Loucy (cell line): Measurements from ENCODE around the gene SLCO4A1.

Experiments
- EZH2phosphoT487 ChIP-seq: fragments of 200-600 bp; IDR thresholded peaks from 2 replicates; pipeline ENCODE4 v1.6.1; 2018; ENCODE audit warnings: antibody characterized with exemption, mild to moderate bottlenecking, moderate library complexity, borderline replicate concordance
- TF ChIP-seq, protein P1 (sequence below): fragments of 200-600 bp; sonication (generic); conservative IDR thresholded peaks from 2 replicates; pipeline ENCODE4 v1.5.1; 2014; ENCODE audit warnings: mild to moderate bottlenecking, antibody characterized with exemption, low read length

DNA sequence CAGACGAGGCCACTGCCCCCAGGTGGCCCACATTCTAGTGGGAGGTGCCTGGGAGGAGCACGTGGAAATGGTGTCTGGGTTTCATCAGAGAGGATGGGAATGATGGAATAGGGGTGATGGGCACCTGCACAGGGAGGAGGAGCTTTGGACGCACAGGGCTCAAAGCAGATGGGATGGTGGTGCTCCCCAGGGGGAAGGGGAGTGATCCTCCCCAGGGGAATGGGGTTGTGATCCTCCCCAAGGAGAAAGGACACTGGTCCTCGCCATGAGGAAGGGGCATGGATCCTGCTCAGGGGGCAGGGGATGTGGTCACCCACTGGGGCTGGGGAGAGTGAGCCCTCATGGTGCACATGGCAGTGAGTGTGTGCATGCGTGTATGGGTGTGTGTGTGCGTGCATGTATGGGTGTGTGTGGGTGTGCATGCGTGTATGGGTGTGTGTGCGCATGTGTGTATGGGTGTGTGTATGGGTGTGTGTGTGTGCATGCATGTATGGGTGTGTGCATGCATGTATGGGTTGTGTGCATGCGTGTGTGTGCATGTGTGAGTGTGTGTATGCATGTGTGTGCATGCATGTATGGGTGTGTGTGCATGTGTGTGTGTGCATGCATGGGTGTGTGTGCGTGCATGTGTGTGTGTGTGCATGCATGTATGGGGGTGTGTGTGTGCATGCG is 49.7 kb upstream of the SLCO4A1 start:
- TF ChIP-seq, protein P1, sequence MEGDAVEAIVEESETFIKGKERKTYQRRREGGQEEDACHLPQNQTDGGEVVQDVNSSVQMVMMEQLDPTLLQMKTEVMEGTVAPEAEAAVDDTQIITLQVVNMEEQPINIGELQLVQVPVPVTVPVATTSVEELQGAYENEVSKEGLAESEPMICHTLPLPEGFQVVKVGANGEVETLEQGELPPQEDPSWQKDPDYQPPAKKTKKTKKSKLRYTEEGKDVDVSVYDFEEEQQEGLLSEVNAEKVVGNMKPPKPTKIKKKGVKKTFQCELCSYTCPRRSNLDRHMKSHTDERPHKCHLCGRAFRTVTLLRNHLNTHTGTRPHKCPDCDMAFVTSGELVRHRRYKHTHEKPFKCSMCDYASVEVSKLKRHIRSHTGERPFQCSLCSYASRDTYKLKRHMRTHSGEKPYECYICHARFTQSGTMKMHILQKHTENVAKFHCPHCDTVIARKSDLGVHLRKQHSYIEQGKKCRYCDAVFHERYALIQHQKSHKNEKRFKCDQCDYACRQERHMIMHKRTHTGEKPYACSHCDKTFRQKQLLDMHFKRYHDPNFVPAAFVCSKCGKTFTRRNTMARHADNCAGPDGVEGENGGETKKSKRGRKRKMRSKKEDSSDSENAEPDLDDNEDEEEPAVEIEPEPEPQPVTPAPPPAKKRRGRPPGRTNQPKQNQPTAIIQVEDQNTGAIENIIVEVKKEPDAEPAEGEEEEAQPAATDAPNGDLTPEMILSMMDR, result no peak
- TF ChIP-seq EZH2phosphoT487, result no peak
